A549 (cell line): ENCODE results near the gene ST8SIA2. TPM values are rescaled to one million over a fixed set of nuclear protein-coding genes. Genes with fewer than 3 reads are reported as not detected.

ENCODE experiments used
- ATAC-seq, 2 experiments: fragments of 200-7000 bp in 1 of 2; fragments of >200 bp in 1 of 2; cut with Nextera tagmentation in 1 of 2; cut with Tn5 transposase in 1 of 2; 3 replicates each; pipeline versions ENCODE4 v1.8.0 to v1.9.1; 2018 to 2020; ENCODE audit warnings: mild to moderate bottlenecking in 1 of 2, moderate library complexity in 1 of 2
- CTCF ChIA-PET: fragments of 300-600 bp; sonication (Branson Sonifier 250); formaldehyde crosslinking; extraction: SDS; loops from one replicate; lab custom pipeline; 2021; ENCODE audit warnings: antibody characterized with exemption, inconsistent platforms; lab: Yijun Ruan, JAX
- POLR2A ChIA-PET: fragments of 350-600 bp; formaldehyde crosslinking; extraction: SDS; loops from one replicate; lab custom pipeline; 2021; ENCODE audit warnings: antibody characterized with exemption, inconsistent platforms; lab: Yijun Ruan, JAX
- DNase-seq, 2 experiments: peaks; one replicate each; pipeline versions ENCODE4 v3.0.0 to v3.0.0-alpha.2; 2011 to 2016; ENCODE audit warnings: low read depth in 1 of 2, low spot score in 1 of 2
- FAIRE-seq: peaks from 2 replicates; lab custom pipeline; 2011; peaks lifted over from hg19 to GRCh38; lab: Jason Lieb, UNC
- H3K27ac ChIP-seq, 2 experiments: fragments of >200 bp; sonication (Bioruptor Twin); formaldehyde crosslinking; 3 replicates each; pipeline ENCODE4 v1.5.1; 2016 to 2017
- H3K4me1 ChIP-seq: fragments of >200 bp; sonication (Bioruptor Twin); formaldehyde crosslinking; 3 replicates; pipeline ENCODE4 v1.6.1; 2016
- H3K4me2 ChIP-seq: fragments of >200 bp; sonication (Bioruptor Twin); formaldehyde crosslinking; 3 replicates; pipeline ENCODE4 v1.6.1; 2016
- H3K4me3 ChIP-seq: fragments of >200 bp; sonication (Bioruptor Twin); formaldehyde crosslinking; 3 replicates; pipeline ENCODE4 v1.5.1; 2016
- H3K9me3 ChIP-seq: fragments of >200 bp; sonication (Bioruptor Twin); formaldehyde crosslinking; 3 replicates; pipeline ENCODE4 v1.6.1; 2016
- BHLHE40 ChIP-seq: IDR thresholded peaks from 2 replicates; pipeline ENCODE4 v1.6.1; 2012; ENCODE audit warnings: low read depth, low read length, inconsistent platforms
- CBX2 ChIP-seq: fragments of 200-600 bp; sonication (generic); IDR thresholded peaks from 2 replicates; pipeline ENCODE4 v1.6.1; 2016; ENCODE audit warnings: low read depth, mild to moderate bottlenecking, borderline replicate concordance
- CBX8 ChIP-seq: fragments of 200-600 bp; sonication (generic); IDR thresholded peaks from 2 replicates; pipeline ENCODE4 v1.6.1; 2016
- CEBPB ChIP-seq, 2 experiments: fragments of >200 bp in 1 of 2; sonication (Bioruptor Twin) in 1 of 2; formaldehyde crosslinking in 1 of 2; IDR thresholded peaks; 2 replicates each; pipeline ENCODE4 v1.6.1; 2012 to 2016
- EHMT2 ChIP-seq: fragments of 200-600 bp; sonication (generic); IDR thresholded peaks from 2 replicates; pipeline ENCODE4 v1.6.1; 2016; ENCODE audit warnings: antibody characterized with exemption, low read depth, mild to moderate bottlenecking, moderate library complexity
- ELK1 ChIP-seq: fragments of 150-350 bp; IDR thresholded peaks from 2 replicates; pipeline ENCODE4 v1.6.1; 2014; ENCODE audit warnings: low read depth, mild to moderate bottlenecking, low read length
- FOSB ChIP-seq: fragments of 250-450 bp; sonication (Bioruptor Pico); IDR thresholded peaks from 2 replicates; pipeline ENCODE4 v1.5.0; 2020; ENCODE audit warnings: mild to moderate bottlenecking, moderate library complexity
- HES2 ChIP-seq: fragments of >200 bp; sonication (Bioruptor Twin); formaldehyde crosslinking; IDR thresholded peaks from 2 replicates; pipeline ENCODE4 v1.6.1; 2016
- HOXA7 ChIP-seq: fragments of 250-450 bp; sonication (Bioruptor Pico); IDR thresholded peaks from 2 replicates; pipeline ENCODE4 v1.5.0; 2020; ENCODE audit warnings: mild to moderate bottlenecking, moderate library complexity
- HOXB5 ChIP-seq: fragments of 250-450 bp; sonication (Bioruptor Pico); IDR thresholded peaks from 2 replicates; pipeline ENCODE4 v1.5.0; 2020; ENCODE audit warnings: mild to moderate bottlenecking, moderate library complexity
- JUN ChIP-seq, 2 experiments: fragments of >200 bp; sonication (Bioruptor Twin); formaldehyde crosslinking; IDR thresholded peaks; 2 replicates in 1 of 2; 3 replicates in 1 of 2; pipeline ENCODE4 v1.6.1; 2016 to 2017
- KDM5A ChIP-seq: fragments of 200-600 bp; sonication (generic); IDR thresholded peaks from 2 replicates; pipeline ENCODE4 v1.6.1; 2016; ENCODE audit warnings: antibody characterized with exemption, mild to moderate bottlenecking
- MAZ ChIP-seq: fragments of 150-350 bp; IDR thresholded peaks from 2 replicates; pipeline ENCODE4 v1.6.1; 2014; ENCODE audit warnings: antibody characterized with exemption, low read depth, low read length, borderline replicate concordance
- MYC ChIP-seq: IDR thresholded peaks from 2 replicates; pipeline ENCODE4 v1.6.1; 2012; ENCODE audit warnings: mild to moderate bottlenecking, inconsistent platforms, low read length, improper control_type of control experiment, borderline replicate concordance
- NFE2L2 ChIP-seq: fragments of 150-350 bp; conservative IDR thresholded peaks from 2 replicates; pipeline ENCODE4 v1.6.1; 2014; ENCODE audit warnings: low read length
- PBX3 ChIP-seq: IDR thresholded peaks from 2 replicates; pipeline ENCODE4 v1.6.1; 2012
- PHF8 ChIP-seq: fragments of 200-600 bp; sonication (generic); IDR thresholded peaks from 2 replicates; pipeline ENCODE4 v1.6.1; 2016; ENCODE audit warnings: low read depth, mild to moderate bottlenecking, antibody characterized with exemption, moderate library complexity, borderline replicate concordance
- POLR2A ChIP-seq: IDR thresholded peaks from 2 replicates; pipeline ENCODE4 v1.6.1; 2012; ENCODE audit warnings: mild to moderate bottlenecking, low read length
- POLR2AphosphoS2 ChIP-seq: conservative IDR thresholded peaks from 2 replicates; pipeline ENCODE4 v1.6.1; 2012; ENCODE audit warnings: low read length, improper control_type of control experiment, inconsistent platforms
- RARB ChIP-seq: fragments of 250-450 bp; sonication (Bioruptor Pico); IDR thresholded peaks from 2 replicates; pipeline ENCODE4 v1.8.0; 2021; ENCODE audit warnings: mild to moderate bottlenecking, moderate library complexity
- RCOR1 ChIP-seq: fragments of 150-350 bp; IDR thresholded peaks from 2 replicates; pipeline ENCODE4 v1.6.1; 2014; ENCODE audit warnings: antibody characterized with exemption, low read length, low read depth
- RFX5 ChIP-seq: fragments of 450-650 bp; IDR thresholded peaks from 2 replicates; pipeline ENCODE4 v1.7.1; 2014; ENCODE audit warnings: antibody characterized with exemption, mild to moderate bottlenecking, moderate library complexity
- SMC3 ChIP-seq: fragments of >200 bp; sonication (Bioruptor Twin); formaldehyde crosslinking; IDR thresholded peaks from 3 replicates; pipeline ENCODE4 v1.6.1; 2018; ENCODE audit warnings: inconsistent platforms
- SREBF2 ChIP-seq: fragments of 450-650 bp; IDR thresholded peaks from 2 replicates; pipeline ENCODE4 v1.6.1; 2014; ENCODE audit warnings: mild to moderate bottlenecking, moderate library complexity
- TFCP2L1 ChIP-seq: fragments of 250-450 bp; sonication (Bioruptor Pico); IDR thresholded peaks from 2 replicates; pipeline ENCODE4 v1.5.0; 2021; ENCODE audit warnings: mild to moderate bottlenecking
- TP53 ChIP-seq: fragments of 250-450 bp; sonication (Bioruptor Pico); IDR thresholded peaks from 2 replicates; pipeline ENCODE4 v1.5.0; 2021; ENCODE audit warnings: mild to moderate bottlenecking, moderate library complexity
- USF2 ChIP-seq: fragments of 450-650 bp; IDR thresholded peaks from 2 replicates; pipeline ENCODE4 v1.6.1; 2014; ENCODE audit warnings: antibody characterized with exemption
- ZC3H11A ChIP-seq: fragments of 450-650 bp; IDR thresholded peaks from 2 replicates; pipeline ENCODE4 v1.6.1; 2014; ENCODE audit warnings: antibody characterized with exemption, mild to moderate bottlenecking
- ZFP36 ChIP-seq: fragments of 450-650 bp; IDR thresholded peaks from 2 replicates; pipeline ENCODE4 v1.6.1; 2014; ENCODE audit warnings: borderline replicate concordance; ENCODE audit not compliant: partially characterized antibody
- ZNF302 ChIP-seq: fragments of 250-450 bp; sonication (Bioruptor Pico); IDR thresholded peaks from 2 replicates; pipeline ENCODE4 v1.9.0; 2021; ENCODE audit warnings: inconsistent platforms, mild to moderate bottlenecking, moderate library complexity
- WGBS: methylation state at CpG from one replicate; pipeline ENCODE4 v1.1.6; 2017; ENCODE audit errors: missing lambda C conversion rate; 5-methylcytosine and 5-hydroxymethylcytosine counted together
- polyA plus RNA-seq, 4 experiments: library from polyadenylated mRNA; depleted of rRNA in 3 of 4; stranded (reverse); fragments of >200 nt; fragmentation: RNase III in 1 of 4; extraction: RNeasy Plus Mini Kit Qiagen cat#74134 plus additional on column Dnase treatment in 1 of 4; gene quantifications; 2 replicates in 3 of 4; 3 replicates in 1 of 4; pipeline ENCODE4 v1.2.3, GENCODE V29; 2011 to 2017

The ST8SIA2 gene
- polyA plus RNA-seq, 2 of the 4 experiments (the other 2 are of a cell fraction), result 0.22 to 0.41 TPM

GRCh38 chr15:92416557-92416956 lies 22.9 kb downstream of the ST8SIA2 start:
- DNase-seq (no peak), ATAC-seq (no peak), FAIRE-seq (no peak)
- WGBS, result 67% methylated on average over 12 of the region's 12 CpGs
- Histone ChIP-seq H3K4me2 (no peak overlapping the region), H3K4me1 (peaks cover 5% of the 10 kb centered on the region; the same call in 2 of the 3 replicates), H3K4me3 (no peak overlapping the region), H3K9me3 (no peaks in the 10 kb centered on the region), H3K27ac (no peak overlapping the region)
- ChIA-PET POLR2A (no interaction called here), CTCF (no interaction called here)
- TF ChIP-seq CBX2 (no peak), KDM5A (no peak), TP53 (CRISPR knock-in tag) (no peak), HES2 (no peak), POLR2AphosphoS2 (no peak), SMC3 (no peak), RFX5 (no peak), ZFP36 (no peak), PBX3 (no peak), ZNF302 (no peak), ZC3H11A (no peak), HOXA7 (CRISPR knock-in tag) (no peak), CEBPB (IDR thresholded peaks at IDR 0.05) (no peak), POLR2A (no peak), ELK1 (no peak), MYC (no peak), TFCP2L1 (CRISPR knock-in tag) (no peak), HOXB5 (CRISPR knock-in tag) (no peak)

- CTCF ChIA-PET, result interaction anchor here (0.7 kb wide), 1 partner anchor 116 kb away, joined by 3 read pairs; no protein-coding TSS in a partner anchor
- Histone ChIP-seq H3K9me3 (no peaks in the 10 kb centered on the region), H3K27ac (no peak overlapping the region), H3K4me2 (no peak overlapping the region), H3K4me1 (peaks cover 14% of the 10 kb centered on the region), H3K4me3 (no peak overlapping the region)
- ATAC-seq (no peak), DNase-seq (no peak), FAIRE-seq (no peak)
- WGBS, result 47% methylated on average over 7 of the region's 7 CpGs
- no peak for TF ChIP-seq ZC3H11A
- TF ChIP-seq RCOR1, result no peak
- TF ChIP-seq RARB (CRISPR knock-in tag), result no peak
- TF ChIP-seq EHMT2, result no peak
- no peak for TF ChIP-seq JUN (IDR thresholded peaks at IDR 0.05)
- no peak for TF ChIP-seq MAZ
- no peak for TF ChIP-seq NFE2L2
- no peak for TF ChIP-seq USF2
- TF ChIP-seq PHF8, result no peak
- TF ChIP-seq BHLHE40, result no peak
- TF ChIP-seq FOSB (CRISPR knock-in tag), result no peak
- TF ChIP-seq CEBPB (IDR thresholded peaks at IDR 0.05), result no peak
- no peak for TF ChIP-seq SREBF2
- TF ChIP-seq CBX8, result no peak
- POLR2A ChIA-PET, result no interaction called here
Observed at GRCh38 chr15:92417716-92418115, 24.0 kb downstream of the ST8SIA2 start.
